Sigmoid colon (tissue), 4 donors: ENCODE data around the gene PARD3.

Experiments used
- CTCF ChIP-seq, 4 experiments: fragments of 450-650 bp in 3 of 4; fragments of 200-600 bp in 1 of 4; IDR thresholded peaks; one replicate each; pipeline ENCODE4 v1.5.1; 2016 to 2019; ENCODE audit warnings: antibody characterized with exemption in 4 of 4, mild to moderate bottlenecking in 3 of 4, moderate library complexity in 2 of 4
- EP300 ChIP-seq, 4 donors: sonication (generic); formaldehyde crosslinking; IDR thresholded peaks; one replicate each; pipeline ENCODE4 v1.6.1; 2017; ENCODE audit warnings: antibody characterized with exemption in 4 of 4
- POLR2A ChIP-seq, 2 donors: fragments of 450-650 bp; IDR thresholded peaks; one replicate each; pipeline ENCODE4 v1.6.1; 2016; ENCODE audit warnings: antibody characterized with exemption in 2 of 2, mild to moderate bottlenecking in 2 of 2, moderate library complexity in 2 of 2
- POLR2AphosphoS5 ChIP-seq, 4 donors: sonication (generic); formaldehyde crosslinking; IDR thresholded peaks; one replicate each; pipeline ENCODE4 v1.6.1; 2017; ENCODE audit warnings: antibody characterized with exemption in 4 of 4

- TF ChIP-seq CTCF (IDR thresholded peaks at IDR 0.05) (no peak), EP300 (IDR thresholded peaks at IDR 0.05) (no peak), POLR2A (IDR thresholded peaks at IDR 0.05) (no peak), POLR2AphosphoS5 (IDR thresholded peaks at IDR 0.05) (no peak)
Observed at GRCh38 chr10:34359435-34359813, 455.7 kb downstream of the PARD3 start.
